ENCODE measurements around the gene SMS. TPM values are rescaled to one million over a fixed set of nuclear protein-coding genes. Genes with fewer than 3 reads are reported as not detected.

The SMS gene
- total RNA-seq, 1 donor from 2014 or later: 341 TPM

DNA sequence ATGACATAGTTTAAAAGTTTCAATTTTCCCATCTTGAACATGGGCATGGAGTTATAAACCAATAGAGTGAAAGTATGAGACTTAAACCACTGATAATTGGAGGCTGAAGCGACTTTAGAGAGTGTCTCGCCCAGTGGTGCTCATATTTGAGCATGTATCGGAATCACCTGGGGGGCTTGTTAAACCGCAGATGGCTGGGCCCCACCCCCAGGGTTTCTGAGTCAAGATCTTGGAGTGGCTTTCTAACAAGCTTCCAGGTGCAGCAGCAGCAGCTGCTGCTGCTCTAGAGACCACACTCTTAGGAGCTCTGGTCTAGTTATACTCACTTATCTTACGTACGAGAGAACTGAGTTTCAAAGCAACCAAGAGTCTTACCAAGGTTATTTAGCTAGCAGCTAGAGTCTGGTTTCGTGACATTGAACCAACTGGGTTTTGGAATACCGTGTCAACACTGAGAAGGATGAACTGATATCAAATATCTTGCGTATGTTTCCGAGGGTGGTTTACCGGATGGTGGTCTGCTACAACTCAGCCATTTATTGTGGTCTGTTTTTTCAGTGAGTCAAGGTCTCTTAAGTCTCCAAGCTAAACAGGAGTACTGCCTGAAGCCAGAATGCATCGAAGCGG is 97.5 kb downstream of the SMS start:
- no peak for DNase-seq (ENCODE audit: low read depth)

DNA sequence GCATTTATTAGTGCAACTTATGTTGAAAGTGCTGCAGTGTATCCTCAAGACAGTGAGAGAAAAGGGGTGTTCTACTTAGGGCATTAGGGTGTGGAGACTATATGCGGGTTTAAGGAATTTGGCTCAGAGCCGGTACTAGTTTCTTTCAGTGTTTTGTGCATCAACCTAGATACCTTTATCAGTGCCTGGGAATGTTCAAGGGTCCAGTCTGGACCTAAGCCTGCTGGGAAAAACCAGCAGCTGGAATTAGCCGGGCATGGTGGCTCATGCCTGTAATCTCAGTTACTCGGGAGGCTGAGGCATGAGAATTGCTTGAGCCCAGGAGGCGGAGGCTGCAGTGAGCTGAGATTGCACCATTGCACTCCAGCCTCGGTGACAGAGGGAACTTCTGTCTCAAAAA is 99.0 kb downstream of the SMS start:
- DNase-seq (ENCODE audit: low read depth): no peak

DNA sequence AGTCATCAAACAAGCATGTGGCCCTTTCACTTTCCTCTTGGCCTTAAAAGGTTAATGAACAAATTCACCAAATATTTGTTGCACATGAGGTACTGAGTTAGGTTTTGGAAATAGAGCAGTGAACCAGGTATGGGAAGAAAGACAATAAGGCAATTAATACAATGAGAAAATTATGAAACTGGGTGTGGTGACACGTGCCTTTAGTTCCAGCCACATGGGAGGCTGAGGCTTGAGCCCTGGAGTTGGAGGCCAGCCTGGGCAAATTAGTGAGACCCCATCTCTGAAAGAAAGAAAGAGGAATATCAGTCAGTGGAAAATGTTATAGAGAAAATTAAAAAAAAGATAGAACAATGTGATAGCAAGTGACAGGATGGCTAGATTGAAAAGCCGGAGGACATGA is 99.7 kb downstream of the SMS start:
- no peak for DNase-seq (ENCODE audit: low read depth)

DNA sequence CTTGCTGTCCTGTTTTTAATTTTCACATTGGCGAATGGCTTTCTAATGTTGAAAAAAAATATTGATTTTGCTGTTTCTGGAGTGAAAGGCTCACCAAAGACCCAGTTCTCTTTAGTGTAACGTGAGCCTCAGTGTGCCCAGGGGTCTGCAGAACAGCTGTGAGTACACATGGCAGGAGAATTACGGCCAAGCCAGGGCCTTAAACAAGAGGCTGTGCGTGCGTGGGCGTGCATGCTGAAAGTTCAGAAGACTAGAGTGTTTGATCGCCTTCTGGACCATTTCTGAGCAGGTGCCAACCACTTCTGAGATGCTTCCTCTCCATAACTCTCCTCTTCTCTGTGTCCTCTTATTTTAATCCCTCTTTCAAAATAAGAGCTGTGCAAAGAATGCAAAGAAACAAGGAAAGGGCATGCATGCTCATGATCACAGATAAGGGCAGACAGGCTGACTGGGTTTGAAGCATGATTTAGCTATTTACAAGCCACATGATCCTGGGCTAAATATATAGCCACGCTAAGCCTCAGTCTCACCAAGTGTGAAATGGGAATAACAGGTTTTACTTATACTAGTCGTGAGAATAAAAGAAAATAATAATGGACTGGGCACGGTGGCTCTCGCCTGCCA is 101.5 kb downstream of the SMS start:
- no peak for DNase-seq (ENCODE audit: low read depth)

DNA sequence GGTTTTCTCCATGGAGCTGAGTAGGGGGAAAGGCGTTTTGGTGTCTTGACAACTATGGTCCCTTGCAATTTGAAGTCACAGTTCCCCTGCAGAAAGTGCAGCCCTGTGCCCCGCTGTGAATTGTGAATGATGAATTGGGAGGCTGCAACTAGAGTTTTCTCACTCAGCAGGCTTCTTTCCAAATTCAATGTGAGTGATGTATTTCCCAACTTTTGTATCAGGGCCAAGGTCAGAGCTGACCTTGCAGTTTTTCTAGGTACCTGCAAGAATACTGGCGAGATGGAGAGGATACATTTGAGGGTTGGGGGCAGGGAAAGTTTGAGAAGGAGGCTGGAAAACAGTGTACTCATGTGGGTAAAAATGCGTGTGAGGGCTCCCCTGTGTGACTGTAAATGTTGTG is 103.4 kb downstream of the SMS start:
- no peak for DNase-seq (ENCODE audit: low read depth)

Other genes with a start within 250 kb of the SMS start
- gene SMPX, start 182.6 kb upstream of the SMS start, total RNA-seq: not detected in 2 replicates
- gene MBTPS2, start 101.1 kb upstream of the SMS start, total RNA-seq: 5.0 and 17.9 TPM in 2 replicates
- gene YY2, start 84.7 kb upstream of the SMS start, total RNA-seq: 0.69 and 5.4 TPM in 2 replicates
- 0.35 and 1.0 TPM in 2 replicates for gene PHEX, start 91.6 kb downstream of the SMS start, total RNA-seq

Data from renal cortical epithelial cell (primary cell).